HUDEP-2 (cell line): ENCODE measurements around the gene GLP2R.
A peak's percentile ranks its signal among the peaks of the same experiment; 100 is the strongest.

Experiments
- DNase-seq, 76 experiments: peaks; one replicate each; lab custom pipeline; 2025; ENCODE audit not compliant: unreplicated experiment in 76 of 76; lab: John Stamatoyannopoulos, UW

GLP2R gene

GRCh38 chr17:9845306-9845705, 19.6 kb downstream of the GLP2R start:
- DNase-seq = no peak

- no peak for DNase-seq
Measured at GRCh38 chr17:9850151-9850550, 24.4 kb downstream of the GLP2R start.

GRCh38 chr17:9854255-9854654, 28.5 kb downstream of the GLP2R start:
- DNase-seq = no peak

GRCh38 chr17:9855036-9855435, 29.3 kb downstream of the GLP2R start:
- DNase-seq = no peak

- DNase-seq = no peak
Measured at GRCh38 chr17:9859781-9860180, 34.1 kb downstream of the GLP2R start.

- no peak for DNase-seq
Measured at GRCh38 chr17:9860851-9861250, 35.1 kb downstream of the GLP2R start.

- no peak for DNase-seq
Measured at GRCh38 chr17:9862220-9862619, 36.5 kb downstream of the GLP2R start.

- DNase-seq = no peak
Measured at GRCh38 chr17:9862949-9863348, 37.2 kb downstream of the GLP2R start.

GRCh38 chr17:9865586-9865985, 39.9 kb downstream of the GLP2R start:
- no peak for DNase-seq

GRCh38 chr17:9868552-9868951, 42.8 kb downstream of the GLP2R start:
- DNase-seq = no peak

GRCh38 chr17:9872852-9873251, 47.1 kb downstream of the GLP2R start:
- no peak for DNase-seq

- DNase-seq = no peak
Measured at GRCh38 chr17:9874722-9875121, 49.0 kb downstream of the GLP2R start.

GRCh38 chr17:9875441-9875840, 49.7 kb downstream of the GLP2R start:
- DNase-seq = no peak

- no peak for DNase-seq
Measured at GRCh38 chr17:9878356-9878755, 52.6 kb downstream of the GLP2R start.

- DNase-seq = no peak
Measured at GRCh38 chr17:9878786-9879525, 53.2 kb downstream of the GLP2R start.

- DNase-seq = no peak
Measured at GRCh38 chr17:9880582-9880999, 54.9 kb downstream of the GLP2R start.

GRCh38 chr17:9883451-9883850, 57.7 kb downstream of the GLP2R start:
- no peak for DNase-seq

GRCh38 chr17:9886141-9886930, 60.6 kb downstream of the GLP2R start:
- no peak for DNase-seq

- no peak for DNase-seq
Measured at GRCh38 chr17:9887508-9887907, 61.8 kb downstream of the GLP2R start.

- peak in 53 of 76 experiments; percentile 1 to 62 (median 21) for DNase-seq
Measured at GRCh38 chr17:9890124-9890523, 64.4 kb downstream of the GLP2R start.

- no peak for DNase-seq
Measured at GRCh38 chr17:9893411-9894012, 67.8 kb downstream of the GLP2R start.

GRCh38 chr17:9894231-9894630, 68.5 kb downstream of the GLP2R start:
- DNase-seq = no peak
